Measurements from ENCODE around the gene DGKD. TPM values are rescaled to one million over a fixed set of nuclear protein-coding genes. Genes with fewer than 3 reads are reported as not detected.

DGKD gene
- total and polyA plus RNA-seq, 2 donors (not counting 1 experiment from before 2014, with no cell fraction given), result 6.0 to 9.9 TPM

DNA sequence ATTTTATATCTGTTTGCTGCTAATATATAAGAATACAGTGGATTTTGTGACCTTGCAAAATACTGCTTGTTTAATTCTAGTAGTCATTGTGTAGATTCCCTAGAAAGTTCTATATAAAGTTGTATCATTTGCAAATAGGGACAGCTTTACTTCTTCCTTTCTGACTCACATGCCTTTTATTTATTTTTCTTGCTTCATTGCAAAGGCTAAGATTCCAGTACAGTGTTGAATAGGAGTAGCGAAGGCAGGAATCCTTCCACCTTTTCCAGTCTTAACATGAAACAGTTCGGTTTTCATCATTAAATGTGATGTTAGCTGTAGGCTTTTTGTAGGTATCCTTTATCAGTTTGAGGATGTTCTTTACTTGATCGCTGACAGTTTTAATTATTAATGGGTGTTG, 58.1 kb downstream of the DGKD start:
- Histone ChIP-seq H3K79me2 (ENCODE audit: control insufficient read depth, insufficient read depth, low read length) (no peaks in the 10 kb centered on the region), H2AFZ (ENCODE audit: low read length) (no peak overlapping the region), H3K4me1 (ENCODE audit: control insufficient read depth, extremely low read depth, insufficient read depth, low read length) (peaks cover 12% of the 10 kb centered on the region), H4K20me1 (ENCODE audit: control insufficient read depth, extremely low read depth, insufficient read depth, low read length) (no peaks in the 10 kb centered on the region), H3K27me3 (ENCODE audit: control insufficient read depth, insufficient read depth, low read length) (no peaks in the 10 kb centered on the region), H3K27ac (ENCODE audit: insufficient read depth, low read length) (no peak overlapping the region), H3K9me3 (ENCODE audit: control insufficient read depth, insufficient read depth, low read depth, low read length) (no peaks in the 10 kb centered on the region), H3K36me3 (ENCODE audit: control insufficient read depth, insufficient read depth, low read length) (no peaks in the 10 kb centered on the region), H3K4me2 (ENCODE audit: extremely low read depth, insufficient read depth, low read length) (no peak overlapping the region), H3K9ac (ENCODE audit: insufficient read depth, low read length) (no peak overlapping the region), H3K4me3 (replicated peaks in 1 of 4; ENCODE audit: control extremely low read depth in 1 of 4, insufficient read depth in 1 of 4, low read depth in 3 of 4, low read length in 4 of 4) (no peak overlapping the region)
- TF ChIP-seq, protein P1, sequence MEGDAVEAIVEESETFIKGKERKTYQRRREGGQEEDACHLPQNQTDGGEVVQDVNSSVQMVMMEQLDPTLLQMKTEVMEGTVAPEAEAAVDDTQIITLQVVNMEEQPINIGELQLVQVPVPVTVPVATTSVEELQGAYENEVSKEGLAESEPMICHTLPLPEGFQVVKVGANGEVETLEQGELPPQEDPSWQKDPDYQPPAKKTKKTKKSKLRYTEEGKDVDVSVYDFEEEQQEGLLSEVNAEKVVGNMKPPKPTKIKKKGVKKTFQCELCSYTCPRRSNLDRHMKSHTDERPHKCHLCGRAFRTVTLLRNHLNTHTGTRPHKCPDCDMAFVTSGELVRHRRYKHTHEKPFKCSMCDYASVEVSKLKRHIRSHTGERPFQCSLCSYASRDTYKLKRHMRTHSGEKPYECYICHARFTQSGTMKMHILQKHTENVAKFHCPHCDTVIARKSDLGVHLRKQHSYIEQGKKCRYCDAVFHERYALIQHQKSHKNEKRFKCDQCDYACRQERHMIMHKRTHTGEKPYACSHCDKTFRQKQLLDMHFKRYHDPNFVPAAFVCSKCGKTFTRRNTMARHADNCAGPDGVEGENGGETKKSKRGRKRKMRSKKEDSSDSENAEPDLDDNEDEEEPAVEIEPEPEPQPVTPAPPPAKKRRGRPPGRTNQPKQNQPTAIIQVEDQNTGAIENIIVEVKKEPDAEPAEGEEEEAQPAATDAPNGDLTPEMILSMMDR (conservative IDR thresholded peaks at IDR 0.05 in 1 of 2, IDR thresholded peaks at IDR 0.05 in 1 of 2; ENCODE audit: low read depth in 1 of 2, low read length in 2 of 2), result no peak
- TF ChIP-seq EZH2 (IDR thresholded peaks at IDR 0.05; ENCODE audit: low read length, missing control alignments), result no peak
- peak in 1 of 2 donors; percentile 16 for DNase-seq (ENCODE audit: low read depth in 2 of 2)

DNA sequence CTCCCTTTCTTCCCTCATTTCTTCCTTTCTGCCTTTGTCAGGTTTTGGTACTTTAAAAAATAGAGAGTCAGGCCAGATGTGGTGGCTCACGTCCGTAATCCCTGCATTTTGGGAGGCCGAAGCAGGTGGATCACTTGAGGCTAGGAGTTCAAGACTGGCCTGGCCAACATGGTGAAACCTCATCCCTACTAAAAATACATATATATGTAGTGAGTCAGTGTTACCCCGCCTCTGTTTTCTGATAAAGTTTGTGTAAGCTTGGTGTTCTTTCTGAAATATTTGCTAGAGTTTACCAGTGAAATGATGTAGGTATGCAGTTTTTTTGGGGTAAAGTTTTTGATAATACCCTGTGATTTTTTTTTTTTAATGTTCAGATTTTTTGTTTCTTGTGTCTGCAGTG, 58.8 kb downstream of the DGKD start:
- TF ChIP-seq, protein P1 (conservative IDR thresholded peaks at IDR 0.05 in 1 of 2, IDR thresholded peaks at IDR 0.05 in 1 of 2; ENCODE audit: low read depth in 1 of 2, low read length in 2 of 2), result no peak
- TF ChIP-seq EZH2 (IDR thresholded peaks at IDR 0.05; ENCODE audit: low read length, missing control alignments), result no peak
- Histone ChIP-seq H3K4me2 (ENCODE audit: extremely low read depth, insufficient read depth, low read length) (no peak overlapping the region), H3K9ac (ENCODE audit: insufficient read depth, low read length) (no peak overlapping the region), H3K36me3 (ENCODE audit: control insufficient read depth, insufficient read depth, low read length) (no peaks in the 10 kb centered on the region), H2AFZ (ENCODE audit: low read length) (no peak overlapping the region), H3K27ac (ENCODE audit: insufficient read depth, low read length) (no peak overlapping the region), H3K79me2 (ENCODE audit: control insufficient read depth, insufficient read depth, low read length) (no peaks in the 10 kb centered on the region), H3K27me3 (ENCODE audit: control insufficient read depth, insufficient read depth, low read length) (no peaks in the 10 kb centered on the region), H3K4me1 (ENCODE audit: control insufficient read depth, extremely low read depth, insufficient read depth, low read length) (peaks cover 12% of the 10 kb centered on the region), H3K9me3 (ENCODE audit: control insufficient read depth, insufficient read depth, low read depth, low read length) (no peaks in the 10 kb centered on the region), H3K4me3 (replicated peaks in 1 of 4; ENCODE audit: control extremely low read depth in 1 of 4, insufficient read depth in 1 of 4, low read depth in 3 of 4, low read length in 4 of 4) (no peak overlapping the region), H4K20me1 (ENCODE audit: control insufficient read depth, extremely low read depth, insufficient read depth, low read length) (no peaks in the 10 kb centered on the region)
- DNase-seq (ENCODE audit: low read depth in 2 of 2), result peak; percentile 60 to 67

DNA sequence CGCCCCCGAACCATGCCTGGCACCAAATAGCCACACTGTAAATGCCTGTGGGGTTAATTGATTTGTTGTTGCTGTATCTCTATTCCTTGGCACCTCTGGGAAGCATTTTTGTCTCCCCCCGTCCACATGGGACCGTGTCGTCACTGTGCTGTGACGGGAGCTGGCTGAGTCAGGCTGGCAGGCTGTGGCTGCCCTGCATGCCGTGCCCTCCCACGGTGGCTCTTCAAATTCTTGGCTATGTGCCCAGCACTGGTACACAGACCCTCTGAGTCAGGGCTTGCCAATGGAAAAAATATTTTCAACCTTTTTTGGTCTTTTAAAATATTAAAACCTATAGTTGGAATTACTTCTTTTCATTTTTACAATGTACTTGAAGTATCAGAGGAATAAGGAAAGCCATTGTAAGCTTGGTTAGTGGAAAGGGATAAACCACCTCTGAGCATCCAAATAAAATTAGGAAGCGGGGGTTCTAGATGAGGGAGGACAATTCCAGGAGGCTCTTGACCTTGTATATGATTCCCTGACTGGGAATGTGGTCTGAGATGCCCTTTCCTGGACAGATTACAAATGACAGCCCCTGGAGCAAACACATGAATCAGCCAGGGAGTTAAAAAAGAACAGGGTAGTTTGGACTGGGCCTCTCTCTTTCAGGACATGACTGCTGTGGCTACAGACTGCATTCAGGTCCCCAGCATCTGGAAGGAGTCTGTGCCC, 59.4 kb downstream of the DGKD start:
- no peak overlapping the region for H3K4me3 ChIP-seq (replicated peaks in 1 of 4; ENCODE audit: control extremely low read depth in 1 of 4, insufficient read depth in 1 of 4, low read depth in 3 of 4, low read length in 4 of 4)
- H3K36me3 ChIP-seq (ENCODE audit: control insufficient read depth, insufficient read depth, low read length), result no peaks in the 10 kb centered on the region
- TF ChIP-seq EZH2 (IDR thresholded peaks at IDR 0.05; ENCODE audit: low read length, missing control alignments), result no peak
- TF ChIP-seq, protein P1 (conservative IDR thresholded peaks at IDR 0.05 in 1 of 2, IDR thresholded peaks at IDR 0.05 in 1 of 2; ENCODE audit: low read depth in 1 of 2, low read length in 2 of 2), result no peak
- H3K9ac ChIP-seq (ENCODE audit: insufficient read depth, low read length), result no peak overlapping the region
- DNase-seq (ENCODE audit: low read depth in 2 of 2), result peak; percentile 65 to 75
- peaks cover 12% of the 10 kb centered on the region for H3K4me1 ChIP-seq (ENCODE audit: control insufficient read depth, extremely low read depth, insufficient read depth, low read length)
- H4K20me1 ChIP-seq (ENCODE audit: control insufficient read depth, extremely low read depth, insufficient read depth, low read length), result no peaks in the 10 kb centered on the region
- H3K4me2 ChIP-seq (ENCODE audit: extremely low read depth, insufficient read depth, low read length), result no peak overlapping the region
- no peak overlapping the region for H2AFZ ChIP-seq (ENCODE audit: low read length)
- H3K27me3 ChIP-seq (ENCODE audit: control insufficient read depth, insufficient read depth, low read length), result no peaks in the 10 kb centered on the region
- H3K79me2 ChIP-seq (ENCODE audit: control insufficient read depth, insufficient read depth, low read length), result no peaks in the 10 kb centered on the region
- no peaks in the 10 kb centered on the region for H3K9me3 ChIP-seq (ENCODE audit: control insufficient read depth, insufficient read depth, low read depth, low read length)
- peak overlapping the region; percentile 41 for H3K27ac ChIP-seq (ENCODE audit: insufficient read depth, low read length)

Data from fibroblast of lung (primary cell).